GM20000 (cell line): ENCODE data around the gene EPB41L5.
"Not testable (repeated sequence)": the region's sequence is repeated elsewhere in the genome, so short reads cannot be mapped to it uniquely, and the experiment has no call there.

Experiments used
- DNase-seq: peaks from one replicate; pipeline ENCODE4 v3.0.0; 2012; ENCODE audit warnings: low spot score
- TF ChIP-seq, protein P1 (sequence below): IDR thresholded peaks from 2 replicates; pipeline ENCODE4 v1.5.1; 2012; ENCODE audit warnings: mild to moderate bottlenecking, control low read depth; ENCODE audit errors: extremely low read depth, missing control alignments

The EPB41L5 gene

DNA sequence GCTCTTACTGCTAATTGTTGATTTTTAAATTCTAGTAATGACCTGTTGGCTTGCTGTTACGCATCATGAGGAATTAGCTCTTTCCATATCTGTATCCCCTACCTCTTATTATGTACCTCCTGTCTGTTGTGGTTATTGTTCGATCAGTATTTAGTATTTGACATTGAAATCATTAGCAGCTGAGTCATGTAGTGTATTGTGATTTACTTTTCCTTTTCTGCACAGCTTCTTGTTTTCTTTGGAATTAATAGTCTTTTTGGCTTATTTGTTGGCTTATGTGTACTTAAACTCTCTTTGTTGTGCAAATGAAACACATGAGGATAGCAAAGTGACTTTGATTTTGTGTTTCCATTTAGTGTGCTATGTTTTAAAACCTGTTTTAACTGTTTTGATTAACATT lies 4.3 kb downstream of the EPB41L5 start:
- TF ChIP-seq, protein P1, sequence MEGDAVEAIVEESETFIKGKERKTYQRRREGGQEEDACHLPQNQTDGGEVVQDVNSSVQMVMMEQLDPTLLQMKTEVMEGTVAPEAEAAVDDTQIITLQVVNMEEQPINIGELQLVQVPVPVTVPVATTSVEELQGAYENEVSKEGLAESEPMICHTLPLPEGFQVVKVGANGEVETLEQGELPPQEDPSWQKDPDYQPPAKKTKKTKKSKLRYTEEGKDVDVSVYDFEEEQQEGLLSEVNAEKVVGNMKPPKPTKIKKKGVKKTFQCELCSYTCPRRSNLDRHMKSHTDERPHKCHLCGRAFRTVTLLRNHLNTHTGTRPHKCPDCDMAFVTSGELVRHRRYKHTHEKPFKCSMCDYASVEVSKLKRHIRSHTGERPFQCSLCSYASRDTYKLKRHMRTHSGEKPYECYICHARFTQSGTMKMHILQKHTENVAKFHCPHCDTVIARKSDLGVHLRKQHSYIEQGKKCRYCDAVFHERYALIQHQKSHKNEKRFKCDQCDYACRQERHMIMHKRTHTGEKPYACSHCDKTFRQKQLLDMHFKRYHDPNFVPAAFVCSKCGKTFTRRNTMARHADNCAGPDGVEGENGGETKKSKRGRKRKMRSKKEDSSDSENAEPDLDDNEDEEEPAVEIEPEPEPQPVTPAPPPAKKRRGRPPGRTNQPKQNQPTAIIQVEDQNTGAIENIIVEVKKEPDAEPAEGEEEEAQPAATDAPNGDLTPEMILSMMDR: no peak
- DNase-seq: no peak

DNA sequence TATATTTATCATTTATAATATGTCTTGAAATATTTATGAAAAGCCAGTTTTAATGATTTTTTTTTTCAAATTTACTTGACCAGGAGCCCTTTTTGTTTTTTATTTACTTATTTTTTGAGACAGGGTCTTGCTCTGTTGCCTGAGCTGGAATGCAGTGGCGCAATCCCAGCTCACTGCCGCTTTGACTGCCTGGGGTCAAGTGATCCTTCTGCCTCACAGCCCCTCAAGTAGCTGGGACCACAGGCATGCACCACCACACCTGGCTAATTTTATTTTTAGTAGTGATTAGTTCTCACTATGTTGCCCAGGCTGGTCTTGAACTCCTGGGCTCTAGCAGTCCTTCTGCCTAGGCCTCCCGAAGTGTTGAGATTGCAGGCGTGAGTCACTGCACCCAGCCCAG lies 5.7 kb downstream of the EPB41L5 start:
- no peak for DNase-seq
- TF ChIP-seq, protein P1: no peak

DNA sequence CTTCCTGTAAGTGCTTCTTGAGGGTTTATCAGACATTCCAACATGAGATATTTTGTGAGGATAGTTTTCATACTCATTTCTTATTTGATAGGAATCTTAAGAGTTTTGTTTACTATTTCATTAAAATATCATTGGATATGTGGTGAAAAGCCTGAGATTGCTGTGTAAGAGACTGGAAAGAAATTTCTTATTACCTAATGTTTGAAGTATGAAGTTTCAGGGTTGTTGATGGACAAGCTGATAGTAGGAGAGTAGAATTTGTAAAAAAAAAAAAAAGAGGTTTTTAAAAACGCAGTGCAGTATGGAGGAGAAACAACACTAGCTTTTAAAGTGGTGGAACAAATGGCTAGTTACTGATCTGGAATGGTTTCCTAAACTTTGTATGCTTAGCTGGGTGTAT lies 7.7 kb downstream of the EPB41L5 start:
- TF ChIP-seq, protein P1: no peak
- no peak for DNase-seq

DNA sequence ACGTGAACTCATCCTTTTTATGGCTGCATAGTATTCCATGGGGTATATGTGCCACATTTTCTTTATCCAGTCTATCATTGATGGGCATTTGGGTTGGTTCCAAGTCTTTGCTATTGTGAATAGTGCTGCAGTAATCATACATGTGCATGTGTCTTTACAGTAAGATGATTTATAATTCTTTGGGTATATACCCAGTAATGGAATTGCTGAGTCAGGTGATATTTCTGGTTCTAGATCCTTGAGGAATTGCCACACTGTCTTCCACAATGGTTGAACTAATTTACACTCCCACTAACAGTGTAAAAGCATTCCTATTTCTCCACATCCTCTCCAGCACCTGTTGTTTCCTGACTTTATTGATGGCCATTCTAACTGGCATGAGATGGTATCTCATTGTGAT lies 9.6 kb downstream of the EPB41L5 start:
- not testable (repeated sequence) for DNase-seq

DNA sequence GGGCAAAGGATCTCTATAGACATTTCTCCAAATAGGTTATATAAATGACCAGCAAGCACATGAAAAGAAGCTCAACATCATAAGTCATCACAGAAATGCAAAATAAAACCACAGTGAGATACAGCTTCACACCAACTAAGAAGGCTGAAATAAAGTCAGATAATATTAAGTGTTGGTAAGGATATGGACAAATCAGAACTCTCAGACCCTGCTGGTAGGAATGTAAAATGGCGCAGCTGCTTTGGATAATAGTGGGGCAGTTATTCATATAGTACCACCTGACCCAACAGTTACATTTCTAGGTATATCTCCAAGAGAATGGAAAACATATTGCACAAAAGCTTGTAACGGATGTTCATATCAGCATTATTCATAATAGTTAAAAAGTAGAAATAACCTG lies 14.0 kb downstream of the EPB41L5 start:
- DNase-seq: no peak
- TF ChIP-seq, protein P1: no peak

DNA sequence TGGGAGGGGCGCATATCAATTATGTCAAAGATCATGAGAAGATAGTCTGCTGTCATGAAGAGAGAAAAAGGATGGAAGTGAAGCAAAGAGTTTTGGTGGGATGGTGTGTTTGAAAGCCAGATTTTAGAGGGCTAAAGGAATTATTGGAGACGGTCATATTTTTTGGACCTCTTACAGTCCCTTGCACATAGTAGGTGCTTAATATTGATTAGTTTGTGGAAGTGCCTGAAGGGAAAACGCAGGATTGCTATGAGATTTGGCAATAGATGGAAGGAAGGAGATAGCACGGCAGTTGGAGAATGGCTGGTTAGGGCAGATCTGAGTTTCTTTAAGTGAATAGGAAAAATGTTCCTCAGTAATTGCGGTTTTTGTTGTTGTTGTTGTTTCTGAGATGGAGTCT lies 15.9 kb downstream of the EPB41L5 start:
- DNase-seq: no peak
- TF ChIP-seq, protein P1: no peak

DNA sequence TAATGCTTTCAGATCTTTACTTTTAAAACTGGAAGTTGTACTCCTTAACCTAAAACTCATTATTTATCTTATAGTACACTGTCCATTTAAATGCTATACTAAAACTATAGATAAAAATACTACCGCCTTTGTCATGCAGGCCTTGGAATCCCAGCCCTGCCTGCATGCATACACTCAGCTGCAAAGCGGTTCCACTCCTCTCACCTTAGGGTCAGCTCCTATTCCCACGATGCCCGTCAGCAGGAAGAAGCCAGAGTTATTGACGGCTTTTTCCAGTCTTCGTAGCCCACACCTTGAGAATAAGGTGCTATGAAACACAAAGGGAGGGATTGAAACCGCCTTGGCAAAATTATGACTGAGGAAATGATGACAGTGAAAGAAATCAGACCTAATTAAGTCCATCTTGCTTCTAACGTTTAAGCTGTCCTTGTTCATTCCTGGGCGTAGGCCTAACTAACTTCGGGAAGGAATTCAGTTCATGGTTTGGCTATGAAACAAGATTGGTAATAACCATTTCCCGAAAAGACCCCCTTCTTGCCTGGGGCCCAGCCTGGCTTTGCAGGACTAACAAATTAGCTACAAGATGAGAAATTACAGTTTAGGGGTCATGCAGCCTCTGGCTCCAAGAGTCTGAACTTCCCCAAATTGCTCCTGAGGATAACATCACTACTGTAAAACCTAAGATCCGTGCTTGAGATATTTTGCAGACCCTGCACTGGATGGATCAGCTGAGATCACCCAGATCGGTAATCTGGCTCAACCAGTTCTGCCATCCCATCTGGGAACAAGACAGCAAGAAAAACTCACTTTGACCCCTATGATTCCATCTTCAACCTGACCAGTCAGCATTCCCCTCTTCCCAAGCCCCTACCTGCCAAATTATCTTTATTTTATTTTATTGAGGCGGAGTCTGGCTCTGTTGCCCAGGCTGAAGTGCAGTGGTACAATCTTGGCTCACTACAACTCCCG lies 17.1 kb downstream of the EPB41L5 start:
- DNase-seq: no peak
- TF ChIP-seq, protein P1: no peak

DNA sequence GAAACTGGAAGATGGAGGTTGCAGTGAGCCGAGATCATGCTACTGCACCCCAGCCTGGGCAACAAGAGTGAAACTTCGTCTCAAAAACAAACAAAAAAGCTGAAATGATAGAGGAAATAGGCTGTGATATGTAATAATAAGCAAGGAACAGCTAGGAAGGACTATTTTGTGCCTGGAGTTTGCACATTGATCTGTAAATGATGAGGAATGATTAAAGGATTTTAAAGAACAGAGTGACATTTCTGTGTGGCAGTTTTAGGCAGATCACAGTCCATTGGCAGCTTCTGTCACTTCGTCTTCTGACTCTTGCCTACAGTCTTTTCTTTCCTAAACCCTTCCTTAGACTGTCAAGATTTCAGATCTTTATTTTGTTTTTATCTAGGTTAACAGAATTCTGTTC lies 19.4 kb downstream of the EPB41L5 start:
- no peak for DNase-seq
- TF ChIP-seq, protein P1: no peak
